ENCODE data around the gene NTNG1. TPM values are rescaled to one million over a fixed set of nuclear protein-coding genes. Genes with fewer than 3 reads are reported as not detected.

The NTNG1 gene
- total RNA-seq, 3 donors from 2014 or later (not counting 1 experiment from before 2014, with no cell fraction given), result 0.58 TPM; not detected in 2

- ATAC-seq (no peak), DNase-seq (no peak)
- intact Hi-C loops (cut with micrococcal nuclease), result no loop called here
- WGBS (ENCODE audit: insufficient coverage), result 86% methylated on average over 1 of the region's 3 CpGs
- Histone ChIP-seq H3K27me3 (ENCODE audit: control insufficient read depth, insufficient read depth, low read length) (no peaks in the 10 kb centered on the region), H3K27ac (ENCODE audit: low read length) (no peak overlapping the region), H3K4me1 (ENCODE audit: control insufficient read depth, insufficient read depth, low read length) (no peaks in the 10 kb centered on the region), H3K4me3 (ENCODE audit: low read length) (no peak overlapping the region), H3K36me3 (ENCODE audit: control insufficient read depth, insufficient read depth, low read length) (no peaks in the 10 kb centered on the region), H3K9me3 (ENCODE audit: control insufficient read depth, insufficient read depth, low read length) (no peaks in the 10 kb centered on the region)
- H3K36me3 Mint-ChIP-seq, result no peaks in the 10 kb centered on the region
- TF ChIP-seq CTCF (IDR thresholded peaks at IDR 0.05), result no peak
- no peak overlapping the region for H3K27ac Mint-ChIP-seq
- H3K27me3 Mint-ChIP-seq (ENCODE audit: low read depth in 2 of 2), result peaks cover 0 to 5% of the 10 kb centered on the region in 2 donors
- H3K9me3 Mint-ChIP-seq, result no peaks in the 10 kb centered on the region
- H3K4me3 Mint-ChIP-seq, result no peak overlapping the region
- no peaks in the 10 kb centered on the region for H3K4me1 Mint-ChIP-seq
These were observed 374.0 kb downstream of the NTNG1 start for GRCh38 chr1:107514841-107515240.

DNA sequence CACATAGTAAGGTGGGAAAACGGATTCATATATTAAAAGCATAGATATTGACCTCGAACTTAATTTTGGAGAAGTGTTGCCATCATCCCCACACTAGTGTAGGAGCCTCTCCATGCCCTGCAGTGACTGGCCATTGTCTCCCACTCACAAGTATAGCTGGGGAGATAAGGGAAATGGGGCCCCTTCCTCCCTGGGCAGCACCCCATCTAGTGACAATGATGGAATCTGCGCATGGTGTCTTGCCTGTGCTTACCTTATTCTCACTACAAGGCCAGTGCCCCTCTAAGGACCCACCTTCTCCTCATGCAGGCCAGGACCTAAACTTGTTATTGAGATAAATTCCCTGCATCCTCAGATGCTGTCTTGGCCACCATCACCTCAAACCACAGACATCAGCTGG, 374.9 kb downstream of the NTNG1 start:
- Histone ChIP-seq H3K27me3 (ENCODE audit: control insufficient read depth, insufficient read depth, low read length) (no peaks in the 10 kb centered on the region), H3K4me1 (ENCODE audit: control insufficient read depth, insufficient read depth, low read length) (no peaks in the 10 kb centered on the region), H3K9me3 (ENCODE audit: control insufficient read depth, insufficient read depth, low read length) (no peaks in the 10 kb centered on the region), H3K27ac (ENCODE audit: low read length) (no peak overlapping the region), H3K36me3 (ENCODE audit: control insufficient read depth, insufficient read depth, low read length) (no peaks in the 10 kb centered on the region), H3K4me3 (ENCODE audit: low read length) (no peak overlapping the region)
- H3K27me3 Mint-ChIP-seq (ENCODE audit: low read depth in 2 of 2), result peaks cover 0 to 7% of the 10 kb centered on the region in 2 donors
- ATAC-seq (no peak), DNase-seq (no peak)
- intact Hi-C loops (cut with micrococcal nuclease), result no loop called here
- TF ChIP-seq CTCF (IDR thresholded peaks at IDR 0.05), result no peak
- no peak overlapping the region for H3K27ac Mint-ChIP-seq
- H3K4me1 Mint-ChIP-seq, result no peaks in the 10 kb centered on the region
- no peaks in the 10 kb centered on the region for H3K36me3 Mint-ChIP-seq
- no peaks in the 10 kb centered on the region for H3K9me3 Mint-ChIP-seq
- H3K4me3 Mint-ChIP-seq, result no peak overlapping the region
- WGBS (ENCODE audit: insufficient coverage), result 90% methylated on average over 2 of the region's 3 CpGs

GRCh38 chr1:107523061-107523460, 382.2 kb downstream of the NTNG1 start:
- no peak for TF ChIP-seq CTCF (IDR thresholded peaks at IDR 0.05)
- peaks cover 0 to 8% of the 10 kb centered on the region in 2 donors for H3K27me3 Mint-ChIP-seq (ENCODE audit: low read depth in 2 of 2)
- no peak overlapping the region for H3K4me3 ChIP-seq (ENCODE audit: low read length)
- intact Hi-C loops (cut with micrococcal nuclease), result no loop called here
- DNase-seq (no peak), ATAC-seq (no peak)
- H3K4me1 ChIP-seq (ENCODE audit: control insufficient read depth, insufficient read depth, low read length), result no peaks in the 10 kb centered on the region
- H3K36me3 Mint-ChIP-seq, result no peaks in the 10 kb centered on the region
- H3K9me3 Mint-ChIP-seq, result no peaks in the 10 kb centered on the region
- H3K27me3 ChIP-seq (ENCODE audit: control insufficient read depth, insufficient read depth, low read length), result no peaks in the 10 kb centered on the region
- H3K4me1 Mint-ChIP-seq, result peaks cover 8 to 9% of the 10 kb centered on the region in 2 donors
- H3K27ac ChIP-seq (ENCODE audit: low read length), result no peak overlapping the region
- WGBS (ENCODE audit: insufficient coverage), result 71% methylated on average over 4 of the region's 4 CpGs
- H3K36me3 ChIP-seq (ENCODE audit: control insufficient read depth, insufficient read depth, low read length), result no peaks in the 10 kb centered on the region
- no peak overlapping the region for H3K4me3 Mint-ChIP-seq
- H3K27ac Mint-ChIP-seq, result no peak overlapping the region
- no peaks in the 10 kb centered on the region for H3K9me3 ChIP-seq (ENCODE audit: control insufficient read depth, insufficient read depth, low read length)

DNA sequence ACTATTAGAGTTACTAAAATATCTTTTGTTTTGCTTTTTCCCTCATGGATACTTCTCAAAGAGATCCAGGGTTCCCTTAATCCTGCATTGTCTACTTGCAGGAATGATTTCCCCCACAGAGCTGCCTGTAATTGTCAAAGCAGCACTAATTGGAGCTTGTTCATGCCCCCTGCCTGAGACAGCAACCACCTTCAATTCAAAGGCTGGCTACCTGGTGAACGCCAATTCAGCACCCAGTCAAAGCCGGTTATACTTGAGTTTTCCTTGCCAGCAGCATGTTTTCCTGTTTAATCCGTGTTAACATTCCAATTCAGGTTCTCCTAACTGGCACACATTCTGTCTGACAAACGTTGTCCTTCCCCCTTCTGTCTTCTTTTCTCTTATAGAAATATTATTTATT, 382.9 kb downstream of the NTNG1 start:
- Mint-ChIP-seq H3K9me3 (no peaks in the 10 kb centered on the region), H3K27ac (no peak overlapping the region), H3K36me3 (no peaks in the 10 kb centered on the region), H3K4me3 (no peak overlapping the region), H3K27me3 (ENCODE audit: low read depth in 2 of 2) (peaks cover 0 to 9% of the 10 kb centered on the region in 2 donors), H3K4me1 (peaks cover 8 to 9% of the 10 kb centered on the region in 2 donors)
- Histone ChIP-seq H3K9me3 (ENCODE audit: control insufficient read depth, insufficient read depth, low read length) (no peaks in the 10 kb centered on the region), H3K27me3 (ENCODE audit: control insufficient read depth, insufficient read depth, low read length) (no peaks in the 10 kb centered on the region), H3K36me3 (ENCODE audit: control insufficient read depth, insufficient read depth, low read length) (no peaks in the 10 kb centered on the region), H3K27ac (ENCODE audit: low read length) (no peak overlapping the region), H3K4me1 (ENCODE audit: control insufficient read depth, insufficient read depth, low read length) (no peaks in the 10 kb centered on the region), H3K4me3 (ENCODE audit: low read length) (no peak overlapping the region)
- intact Hi-C loops (cut with micrococcal nuclease), result no loop called here
- 80% methylated on average over 3 of the region's 4 CpGs for WGBS (ENCODE audit: insufficient coverage)
- DNase-seq, result no peak
- TF ChIP-seq CTCF (IDR thresholded peaks at IDR 0.05), result no peak
- ATAC-seq, result no peak
